Measurements from ENCODE around the gene APBB2. TPM values are rescaled to one million over a fixed set of nuclear protein-coding genes. Genes with fewer than 3 reads are reported as not detected.

The APBB2 gene
- polyA plus RNA-seq, 3 donors: 0.15 to 0.33 TPM; not detected in 1

- no peak overlapping the region for H3K4me3 Mint-ChIP-seq
- intact Hi-C loops (cut with micrococcal nuclease): no loop called here
- 100% methylated on average over 1 of the region's 3 CpGs for WGBS (ENCODE audit: insufficient coverage)
- H3K27ac Mint-ChIP-seq: no peak overlapping the region
- H3K27me3 Mint-ChIP-seq (ENCODE audit: low read depth in 3 of 3): peaks cover 0 to 2% (median 0%) of the 10 kb centered on the region in 3 donors
- H3K9me3 Mint-ChIP-seq: peaks cover under 1 to 9% (median 5%) of the 10 kb centered on the region in 7 donors
- DNase-seq: no peak
- Histone ChIP-seq H3K27ac (ENCODE audit: low read depth in 1 of 2, low read length in 2 of 2) (no peak overlapping the region), H3K79me2 (ENCODE audit: insufficient read depth, low read length) (no peaks in the 10 kb centered on the region), H3K36me3 (replicated peaks in 1 of 2; ENCODE audit: control insufficient read depth in 1 of 2, insufficient read depth in 2 of 2, low read length in 2 of 2) (no peaks in the 10 kb centered on the region), H3K4me2 (replicated peaks; ENCODE audit: extremely low read depth, low read length, poor library complexity, severe bottlenecking) (no peak overlapping the region), H3K27me3 (ENCODE audit: control insufficient read depth in 2 of 2, insufficient read depth in 2 of 2, low read length in 2 of 2) (no peaks in the 10 kb centered on the region), H3K4me3 (replicated peaks in 1 of 3; ENCODE audit: low read depth in 2 of 3, low read length in 3 of 3) (no peak overlapping the region), H3K9ac (ENCODE audit: insufficient read depth, low read length, poor library complexity, severe bottlenecking) (no peak overlapping the region), H2AFZ (ENCODE audit: insufficient read depth, low read depth, low read length, poor library complexity, severe bottlenecking) (no peak overlapping the region), H3K9me3 (replicated peaks in 1 of 2; ENCODE audit: control insufficient read depth in 1 of 2, insufficient read depth in 1 of 2, low read length in 2 of 2) (no peaks in the 10 kb centered on the region), H4K20me1 (ENCODE audit: insufficient read depth, low read length) (no peaks in the 10 kb centered on the region), H3K4me1 (ENCODE audit: control insufficient read depth in 1 of 2, insufficient read depth in 2 of 2, low read length in 2 of 2) (no peaks in the 10 kb centered on the region)
- no peaks in the 10 kb centered on the region for H3K4me1 Mint-ChIP-seq
- H3K36me3 Mint-ChIP-seq: no peaks in the 10 kb centered on the region
- TF ChIP-seq, protein P1, sequence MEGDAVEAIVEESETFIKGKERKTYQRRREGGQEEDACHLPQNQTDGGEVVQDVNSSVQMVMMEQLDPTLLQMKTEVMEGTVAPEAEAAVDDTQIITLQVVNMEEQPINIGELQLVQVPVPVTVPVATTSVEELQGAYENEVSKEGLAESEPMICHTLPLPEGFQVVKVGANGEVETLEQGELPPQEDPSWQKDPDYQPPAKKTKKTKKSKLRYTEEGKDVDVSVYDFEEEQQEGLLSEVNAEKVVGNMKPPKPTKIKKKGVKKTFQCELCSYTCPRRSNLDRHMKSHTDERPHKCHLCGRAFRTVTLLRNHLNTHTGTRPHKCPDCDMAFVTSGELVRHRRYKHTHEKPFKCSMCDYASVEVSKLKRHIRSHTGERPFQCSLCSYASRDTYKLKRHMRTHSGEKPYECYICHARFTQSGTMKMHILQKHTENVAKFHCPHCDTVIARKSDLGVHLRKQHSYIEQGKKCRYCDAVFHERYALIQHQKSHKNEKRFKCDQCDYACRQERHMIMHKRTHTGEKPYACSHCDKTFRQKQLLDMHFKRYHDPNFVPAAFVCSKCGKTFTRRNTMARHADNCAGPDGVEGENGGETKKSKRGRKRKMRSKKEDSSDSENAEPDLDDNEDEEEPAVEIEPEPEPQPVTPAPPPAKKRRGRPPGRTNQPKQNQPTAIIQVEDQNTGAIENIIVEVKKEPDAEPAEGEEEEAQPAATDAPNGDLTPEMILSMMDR (IDR thresholded peaks at IDR 0.05): no peak
Measured at GRCh38 chr4:41039317-41039716, 175.0 kb downstream of the APBB2 start.

DNA sequence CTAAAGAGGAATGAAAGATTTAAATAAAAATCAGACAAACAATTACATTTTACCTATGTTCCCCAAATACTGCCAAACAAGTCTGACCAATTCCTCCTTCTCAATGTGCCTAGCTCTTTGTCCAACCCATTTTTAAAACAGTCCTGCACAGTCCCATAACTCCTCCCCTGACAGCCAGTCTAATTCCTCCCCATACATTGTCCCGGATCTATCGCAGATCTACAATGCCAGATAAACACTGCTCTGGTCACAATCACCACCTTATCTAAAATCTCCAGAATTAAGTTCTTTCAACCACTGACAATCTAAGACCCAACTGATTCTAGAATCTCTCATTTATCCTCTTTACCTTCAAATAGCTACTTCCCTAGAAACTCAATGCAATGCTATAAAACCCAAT is 176.0 kb downstream of the APBB2 start:
- no peak overlapping the region for H3K9ac ChIP-seq (ENCODE audit: insufficient read depth, low read length, poor library complexity, severe bottlenecking)
- intact Hi-C loops (cut with micrococcal nuclease): no loop called here
- Mint-ChIP-seq H3K9me3 (peaks cover 0 to 11% (median 3%) of the 10 kb centered on the region in 7 donors), H3K4me3 (no peak overlapping the region), H3K27me3 (ENCODE audit: low read depth in 3 of 3) (peaks cover 0 to 2% (median 0%) of the 10 kb centered on the region in 3 donors), H3K4me1 (no peaks in the 10 kb centered on the region), H3K36me3 (no peaks in the 10 kb centered on the region), H3K27ac (no peak overlapping the region)
- H3K27ac ChIP-seq (ENCODE audit: low read depth in 1 of 2, low read length in 2 of 2): no peak overlapping the region
- no peak for DNase-seq
- TF ChIP-seq, protein P1 (IDR thresholded peaks at IDR 0.05): no peak
- H2AFZ ChIP-seq (ENCODE audit: insufficient read depth, low read depth, low read length, poor library complexity, severe bottlenecking): no peak overlapping the region
- no peaks in the 10 kb centered on the region for H3K4me1 ChIP-seq (ENCODE audit: control insufficient read depth in 1 of 2, insufficient read depth in 2 of 2, low read length in 2 of 2)
- H4K20me1 ChIP-seq (ENCODE audit: insufficient read depth, low read length): no peaks in the 10 kb centered on the region
- no peaks in the 10 kb centered on the region for H3K9me3 ChIP-seq (replicated peaks in 1 of 2; ENCODE audit: control insufficient read depth in 1 of 2, insufficient read depth in 1 of 2, low read length in 2 of 2)
- no peaks in the 10 kb centered on the region for H3K36me3 ChIP-seq (replicated peaks in 1 of 2; ENCODE audit: control insufficient read depth in 1 of 2, insufficient read depth in 2 of 2, low read length in 2 of 2)
- 97% methylated on average over 2 of the region's 2 CpGs for WGBS (ENCODE audit: insufficient coverage)
- H3K4me3 ChIP-seq (replicated peaks in 1 of 3; ENCODE audit: low read depth in 2 of 3, low read length in 3 of 3): no peak overlapping the region
- H3K4me2 ChIP-seq (replicated peaks; ENCODE audit: extremely low read depth, low read length, poor library complexity, severe bottlenecking): no peak overlapping the region
- H3K79me2 ChIP-seq (ENCODE audit: insufficient read depth, low read length): no peaks in the 10 kb centered on the region
- H3K27me3 ChIP-seq (ENCODE audit: control insufficient read depth in 2 of 2, insufficient read depth in 2 of 2, low read length in 2 of 2): no peaks in the 10 kb centered on the region
